ENCODE results near the gene OLIG1.

Gene OLIG1

GRCh38 chr21:33078907-33079582 is 9.1 kb downstream of the OLIG1 start:
- in situ Hi-C loops (cut with MboI; ENCODE audit: low pct_unique_long_range_greater_than_20kb, low sequenced_read_pairs): no loop called here
- peak; percentile 81 for DNase-seq

- in situ Hi-C loops (cut with MboI; ENCODE audit: low pct_unique_long_range_greater_than_20kb, low sequenced_read_pairs): no loop called here
Measured at GRCh38 chr21:33080376-33080775, 10.4 kb downstream of the OLIG1 start.

GRCh38 chr21:33080776-33081175 is 10.8 kb downstream of the OLIG1 start:
- no peak for DNase-seq
- in situ Hi-C loops (cut with MboI; ENCODE audit: low pct_unique_long_range_greater_than_20kb, low sequenced_read_pairs): no loop called here

More at GRCh38 chr21:33080376-33080775, 10.4 kb downstream of the OLIG1 start:
- DNase-seq: no peak

GRCh38 chr21:33088384-33088783 is 18.4 kb downstream of the OLIG1 start:
- no peak for DNase-seq
- in situ Hi-C loops (cut with MboI; ENCODE audit: low pct_unique_long_range_greater_than_20kb, low sequenced_read_pairs): no loop called here

GRCh38 chr21:33089395-33090119 is 19.6 kb downstream of the OLIG1 start:
- peak; percentile 85 for DNase-seq
- in situ Hi-C loops (cut with MboI; ENCODE audit: low pct_unique_long_range_greater_than_20kb, low sequenced_read_pairs): no loop called here

- DNase-seq: peak; percentile 56
- in situ Hi-C loops (cut with MboI; ENCODE audit: low pct_unique_long_range_greater_than_20kb, low sequenced_read_pairs): no loop called here
Measured at GRCh38 chr21:33096426-33096825, 26.5 kb downstream of the OLIG1 start.

- DNase-seq: no peak
- in situ Hi-C loops (cut with MboI; ENCODE audit: low pct_unique_long_range_greater_than_20kb, low sequenced_read_pairs): no loop called here
Measured at GRCh38 chr21:33099131-33099530, 29.2 kb downstream of the OLIG1 start.

GRCh38 chr21:33101300-33101911 is 31.5 kb downstream of the OLIG1 start:
- in situ Hi-C loops (cut with MboI; ENCODE audit: low pct_unique_long_range_greater_than_20kb, low sequenced_read_pairs): no loop called here
- DNase-seq: peak; percentile 88

- DNase-seq: no peak
- in situ Hi-C loops (cut with MboI; ENCODE audit: low pct_unique_long_range_greater_than_20kb, low sequenced_read_pairs): no loop called here
Measured at GRCh38 chr21:33105088-33105487, 35.1 kb downstream of the OLIG1 start.

GRCh38 chr21:33108228-33108627 is 38.3 kb downstream of the OLIG1 start:
- in situ Hi-C loops (cut with MboI; ENCODE audit: low pct_unique_long_range_greater_than_20kb, low sequenced_read_pairs): no loop called here

GRCh38 chr21:33109574-33110339 is 39.8 kb downstream of the OLIG1 start:
- peak; percentile 79 for DNase-seq
- in situ Hi-C loops (cut with MboI; ENCODE audit: low pct_unique_long_range_greater_than_20kb, low sequenced_read_pairs): no loop called here

More at GRCh38 chr21:33108228-33108627, 38.3 kb downstream of the OLIG1 start:
- DNase-seq: no peak

GRCh38 chr21:33110340-33110715 is 40.4 kb downstream of the OLIG1 start:
- in situ Hi-C loops (cut with MboI; ENCODE audit: low pct_unique_long_range_greater_than_20kb, low sequenced_read_pairs): no loop called here
- DNase-seq: no peak

GRCh38 chr21:33111577-33111976 is 41.6 kb downstream of the OLIG1 start:
- in situ Hi-C loops (cut with MboI; ENCODE audit: low pct_unique_long_range_greater_than_20kb, low sequenced_read_pairs): no loop called here
- no peak for DNase-seq

GRCh38 chr21:33112151-33112550 is 42.2 kb downstream of the OLIG1 start:
- no peak for DNase-seq
- in situ Hi-C loops (cut with MboI; ENCODE audit: low pct_unique_long_range_greater_than_20kb, low sequenced_read_pairs): no loop called here

GRCh38 chr21:33112681-33113080 is 42.7 kb downstream of the OLIG1 start:
- in situ Hi-C loops (cut with MboI; ENCODE audit: low pct_unique_long_range_greater_than_20kb, low sequenced_read_pairs): no loop called here
- no peak for DNase-seq

- no peak for DNase-seq
- in situ Hi-C loops (cut with MboI; ENCODE audit: low pct_unique_long_range_greater_than_20kb, low sequenced_read_pairs): no loop called here
Measured at GRCh38 chr21:33113131-33113530, 43.2 kb downstream of the OLIG1 start.

- in situ Hi-C loops (cut with MboI; ENCODE audit: low pct_unique_long_range_greater_than_20kb, low sequenced_read_pairs): no loop called here
- no peak for DNase-seq
Measured at GRCh38 chr21:33114276-33114675, 44.3 kb downstream of the OLIG1 start.

GRCh38 chr21:33115631-33116510 is 45.9 kb downstream of the OLIG1 start:
- in situ Hi-C loops (cut with MboI; ENCODE audit: low pct_unique_long_range_greater_than_20kb, low sequenced_read_pairs): no loop called here
- no peak for DNase-seq

GRCh38 chr21:33116676-33117075 is 46.7 kb downstream of the OLIG1 start:
- DNase-seq: peak; percentile 69
- in situ Hi-C loops (cut with MboI; ENCODE audit: low pct_unique_long_range_greater_than_20kb, low sequenced_read_pairs): no loop called here

All from KBM-7 (cell line).